ENCODE measurements around the gene SMCO2. TPM values are rescaled to one million over a fixed set of nuclear protein-coding genes. Genes with fewer than 3 reads are reported as not detected.

SMCO2 gene
- total and polyA plus RNA-seq, 9 of the 15 experiments (the other 6 are each of a cell fraction or from before 2014, with no cell fraction given) = not detected

- TF ChIP-seq REST (IDR thresholded peaks at IDR 0.05; ENCODE audit: borderline replicate concordance) (no peak), REST (CRISPR knock-in tag; IDR thresholded peaks at IDR 0.05; ENCODE audit: low read depth) (no peak), SMAD1 (IDR thresholded peaks at IDR 0.05; ENCODE audit: low read depth, low read length, partially characterized antibody) (no peak), MYNN (IDR thresholded peaks at IDR 0.05) (no peak), MYNN (CRISPR knock-in tag; IDR thresholded peaks at IDR 0.05) (no peak), PHF8 (IDR thresholded peaks at IDR 0.05; ENCODE audit: borderline replicate concordance, low read length) (no peak), KAT7 (CRISPR knock-in tag; IDR thresholded peaks at IDR 0.05; ENCODE audit: borderline replicate concordance) (no peak), SNIP1 (IDR thresholded peaks at IDR 0.05; ENCODE audit: low read depth) (no peak), C11orf30 (IDR thresholded peaks at IDR 0.05; ENCODE audit: low read depth) (peak; percentile 52), ZNF431 (CRISPR knock-in tag; IDR thresholded peaks at IDR 0.05) (no peak), THRA (IDR thresholded peaks at IDR 0.05) (no peak), FOXJ2 (tag; IDR thresholded peaks at IDR 0.05) (no peak), FOS (IDR thresholded peaks at IDR 0.05; ENCODE audit: extremely low read depth, insufficient read length) (no peak)
Measured at GRCh38 chr12:27517546-27517945, 71.0 kb downstream of the SMCO2 start (continued).

Data from K562 (cell line).